Glutamatergic neuron (in vitro differentiated cells): ENCODE results near the gene ARGLU1. TPM values are rescaled to one million over a fixed set of nuclear protein-coding genes. Genes with fewer than 3 reads are reported as not detected.
A peak's percentile ranks its signal among the peaks of the same experiment; 100 is the strongest.

Source experiments
- DNase-seq: peaks from one replicate; pipeline ENCODE4 v3.0.0; 2022
- H3K27ac Mint-ChIP-seq: one replicate; pipeline ENCODE4 v1.8.0; 2020; ENCODE audit warnings: mild to moderate bottlenecking, mixed read lengths, inconsistent platforms; ENCODE audit not compliant: unreplicated experiment
- H3K27me3 Mint-ChIP-seq: one replicate; pipeline ENCODE4 v1.8.0; 2020; ENCODE audit warnings: mild to moderate bottlenecking, moderate library complexity, mixed read lengths, inconsistent platforms; ENCODE audit not compliant: unreplicated experiment
- H3K36me3 Mint-ChIP-seq: one replicate; pipeline ENCODE4 v1.8.0; 2020; ENCODE audit warnings: mild to moderate bottlenecking, mixed read lengths, inconsistent platforms; ENCODE audit not compliant: unreplicated experiment
- H3K4me1 Mint-ChIP-seq: one replicate; pipeline ENCODE4 v1.8.0; 2020; ENCODE audit warnings: mild to moderate bottlenecking, low read depth, mixed read lengths, inconsistent platforms; ENCODE audit not compliant: unreplicated experiment
- H3K4me3 Mint-ChIP-seq: one replicate; pipeline ENCODE4 v1.8.0; 2020; ENCODE audit warnings: mild to moderate bottlenecking, mixed read lengths, inconsistent platforms; ENCODE audit not compliant: unreplicated experiment
- H3K9me3 Mint-ChIP-seq: one replicate; pipeline ENCODE4 v1.8.0; 2020; ENCODE audit warnings: mild to moderate bottlenecking, moderate library complexity, mixed read lengths, inconsistent platforms; ENCODE audit not compliant: unreplicated experiment
- CTCF ChIP-seq: fragments of 200-600 bp; sonication (generic); IDR thresholded peaks from one replicate; pipeline ENCODE4 v1.5.0; 2021; ENCODE audit not compliant: partially characterized antibody, unreplicated experiment
- long read RNA-seq: library from polyadenylated mRNA; unstranded; transcript quantifications from one replicate; pipeline ENCODE4 v2.0.0, GENCODE V29; 2020; ENCODE audit not compliant: unreplicated experiment
- total RNA-seq: library from RNA; stranded (reverse); fragmentation: NEBNext Ultra II Directional; extraction: Animal tissue kit (Norgen Biotek cat#: 25700); gene quantifications from one replicate; pipeline ENCODE4 v1.2.1, GENCODE V29; 2021; ENCODE audit not compliant: unreplicated experiment

ARGLU1 gene
- 129 TPM for total RNA-seq
- long read RNA-seq, full-length matches to known transcripts = 20 of 50 reads
- long read RNA-seq, partial matches to known transcripts = 19 of 50 reads
- long read RNA-seq, other reads (novel, unspliced or antisense) = 11 of 50 reads

- DNase-seq = peak; percentile 98
- peak within 1 kb of the TSS; percentile 81 for H3K27ac Mint-ChIP-seq
- no peaks in the 10 kb centered on the region for H3K36me3 Mint-ChIP-seq
- H3K9me3 Mint-ChIP-seq = peaks cover 7% of the 10 kb centered on the region
- H3K4me3 Mint-ChIP-seq = peak within 1 kb of the TSS; percentile 95
- no peak for TF ChIP-seq CTCF
- H3K4me1 Mint-ChIP-seq = peaks cover 34% of the 10 kb centered on the region
- H3K27me3 Mint-ChIP-seq = peaks cover 1% of the 10 kb centered on the region
Observed at GRCh38 chr13:106567474-106568298, at the start of gene ARGLU1. ARGLU1 (minus strand) TSS chr13:106568137; CDS start chr13:106567919, 218 bp downstream.

GRCh38 chr13:106617561-106617960 lies 49.6 kb upstream of the ARGLU1 start:
- Mint-ChIP-seq H3K27ac (no peak overlapping the region), H3K27me3 (no peaks in the 10 kb centered on the region), H3K4me1 (no peaks in the 10 kb centered on the region), H3K36me3 (no peaks in the 10 kb centered on the region), H3K9me3 (no peaks in the 10 kb centered on the region), H3K4me3 (no peak overlapping the region)
- no peak for TF ChIP-seq CTCF
- DNase-seq = no peak

- no peak overlapping the region for H3K4me3 Mint-ChIP-seq
- no peaks in the 10 kb centered on the region for H3K9me3 Mint-ChIP-seq
- H3K36me3 Mint-ChIP-seq = no peaks in the 10 kb centered on the region
- no peak for DNase-seq
- TF ChIP-seq CTCF = no peak
- H3K4me1 Mint-ChIP-seq = no peaks in the 10 kb centered on the region
- H3K27me3 Mint-ChIP-seq = no peaks in the 10 kb centered on the region
- no peak overlapping the region for H3K27ac Mint-ChIP-seq
Observed at GRCh38 chr13:106616729-106617128, 48.8 kb upstream of the ARGLU1 start.

GRCh38 chr13:106614874-106615273 lies 46.9 kb upstream of the ARGLU1 start:
- Mint-ChIP-seq H3K27me3 (no peaks in the 10 kb centered on the region), H3K4me1 (no peaks in the 10 kb centered on the region), H3K27ac (no peak overlapping the region)

More at GRCh38 chr13:106614874-106615273, 46.9 kb upstream of the ARGLU1 start:
- no peak for TF ChIP-seq CTCF
- no peaks in the 10 kb centered on the region for H3K9me3 Mint-ChIP-seq
- H3K36me3 Mint-ChIP-seq = no peaks in the 10 kb centered on the region
- DNase-seq = no peak
- no peak overlapping the region for H3K4me3 Mint-ChIP-seq
